ENCODE data around the gene FAM193A.

FAM193A gene

DNA sequence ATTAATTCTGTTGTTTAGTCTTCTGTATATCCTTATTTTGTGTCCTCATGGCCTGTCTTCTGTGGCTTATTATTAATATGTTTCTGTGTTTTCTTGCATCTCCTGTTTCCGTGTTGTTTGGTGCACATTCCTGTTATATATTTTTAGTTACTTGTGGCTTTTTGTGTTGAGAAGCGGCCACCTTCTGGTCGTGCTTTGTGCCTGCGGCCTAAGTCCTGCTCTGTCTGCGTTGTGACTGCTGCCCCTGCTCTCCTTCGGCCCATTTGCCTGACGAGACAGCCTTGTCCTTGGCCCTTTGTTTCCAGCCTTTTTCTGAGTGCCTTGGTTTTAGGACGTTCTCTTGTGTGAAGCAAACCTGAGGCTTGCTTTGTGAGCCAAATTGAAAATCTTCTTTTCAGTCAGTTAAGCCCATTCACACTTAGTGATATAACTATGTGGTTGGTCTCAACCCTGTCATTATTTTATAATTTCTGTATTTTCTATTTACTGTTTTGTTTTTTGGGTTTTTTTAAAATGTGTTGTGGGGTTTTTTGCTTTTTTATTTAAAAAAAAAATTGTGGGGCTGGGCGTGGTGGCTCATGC lies 175.9 kb downstream of the FAM193A start:
- TF ChIP-seq, protein P1, sequence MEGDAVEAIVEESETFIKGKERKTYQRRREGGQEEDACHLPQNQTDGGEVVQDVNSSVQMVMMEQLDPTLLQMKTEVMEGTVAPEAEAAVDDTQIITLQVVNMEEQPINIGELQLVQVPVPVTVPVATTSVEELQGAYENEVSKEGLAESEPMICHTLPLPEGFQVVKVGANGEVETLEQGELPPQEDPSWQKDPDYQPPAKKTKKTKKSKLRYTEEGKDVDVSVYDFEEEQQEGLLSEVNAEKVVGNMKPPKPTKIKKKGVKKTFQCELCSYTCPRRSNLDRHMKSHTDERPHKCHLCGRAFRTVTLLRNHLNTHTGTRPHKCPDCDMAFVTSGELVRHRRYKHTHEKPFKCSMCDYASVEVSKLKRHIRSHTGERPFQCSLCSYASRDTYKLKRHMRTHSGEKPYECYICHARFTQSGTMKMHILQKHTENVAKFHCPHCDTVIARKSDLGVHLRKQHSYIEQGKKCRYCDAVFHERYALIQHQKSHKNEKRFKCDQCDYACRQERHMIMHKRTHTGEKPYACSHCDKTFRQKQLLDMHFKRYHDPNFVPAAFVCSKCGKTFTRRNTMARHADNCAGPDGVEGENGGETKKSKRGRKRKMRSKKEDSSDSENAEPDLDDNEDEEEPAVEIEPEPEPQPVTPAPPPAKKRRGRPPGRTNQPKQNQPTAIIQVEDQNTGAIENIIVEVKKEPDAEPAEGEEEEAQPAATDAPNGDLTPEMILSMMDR (IDR thresholded peaks at IDR 0.05; ENCODE audit: insufficient read depth, missing control alignments), result no peak
- DNase-seq (ENCODE audit: insufficient read length, low spot score) (no peak), FAIRE-seq (no peak)

GRCh38 chr4:2713337-2713736 lies 176.9 kb downstream of the FAM193A start:
- TF ChIP-seq, protein P1 (IDR thresholded peaks at IDR 0.05; ENCODE audit: insufficient read depth, missing control alignments), result no peak
- FAIRE-seq (no peak), DNase-seq (ENCODE audit: insufficient read length, low spot score) (no peak)

GRCh38 chr4:2714061-2714770 lies 177.8 kb downstream of the FAM193A start:
- TF ChIP-seq, protein P1 (IDR thresholded peaks at IDR 0.05; ENCODE audit: insufficient read depth, missing control alignments), result no peak
- FAIRE-seq (no peak), DNase-seq (ENCODE audit: insufficient read length, low spot score) (no peak)

DNA sequence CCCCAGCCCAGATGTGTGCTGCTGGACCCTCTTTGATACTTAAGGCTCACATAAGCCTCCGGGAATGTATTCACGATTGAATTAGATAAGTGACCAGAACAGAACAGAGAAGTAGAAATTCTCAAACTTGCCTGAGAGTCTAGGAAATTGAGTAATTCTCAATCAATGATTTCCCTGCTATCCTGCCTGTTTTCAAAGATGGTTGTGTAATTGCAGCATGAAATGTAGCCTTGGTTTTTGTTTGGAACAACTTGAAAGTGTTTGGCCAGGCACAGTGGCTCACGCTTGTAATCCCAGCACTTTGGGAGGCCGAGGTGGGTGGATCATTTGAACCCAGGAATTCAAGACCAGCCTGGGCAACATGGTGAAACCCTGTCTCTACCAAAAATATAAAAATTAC lies 178.5 kb downstream of the FAM193A start:
- no peak for FAIRE-seq
- TF ChIP-seq, protein P1 (IDR thresholded peaks at IDR 0.05; ENCODE audit: insufficient read depth, missing control alignments), result no peak
- no peak for DNase-seq (ENCODE audit: insufficient read length, low spot score)

GRCh38 chr4:2715426-2715825 lies 179.0 kb downstream of the FAM193A start:
- FAIRE-seq, result no peak
- TF ChIP-seq, protein P1 (IDR thresholded peaks at IDR 0.05; ENCODE audit: insufficient read depth, missing control alignments), result no peak
- no peak for DNase-seq (ENCODE audit: insufficient read length, low spot score)

GRCh38 chr4:2716236-2716635 lies 179.8 kb downstream of the FAM193A start:
- FAIRE-seq (no peak), DNase-seq (ENCODE audit: insufficient read length, low spot score) (no peak)
- TF ChIP-seq, protein P1 (IDR thresholded peaks at IDR 0.05; ENCODE audit: insufficient read depth, missing control alignments), result no peak

DNA sequence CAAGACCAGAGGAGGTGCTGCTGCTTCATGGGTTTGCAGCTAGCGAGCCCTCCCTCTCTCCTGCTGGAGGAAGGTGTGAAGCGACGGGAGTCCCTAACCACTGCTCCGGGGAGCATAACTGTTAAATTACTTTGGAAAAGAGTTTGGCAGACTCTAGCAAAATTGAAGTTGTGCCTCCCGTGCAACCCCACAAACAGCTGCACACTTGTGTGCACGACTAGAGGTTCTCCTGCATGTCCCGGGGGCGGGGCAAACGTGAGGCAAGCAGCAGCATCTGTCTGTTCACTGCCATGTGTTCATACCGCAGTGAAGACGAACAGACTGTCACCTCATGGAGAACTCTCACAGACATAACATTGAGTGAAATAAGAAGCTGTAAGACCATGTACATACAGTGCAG lies 185.1 kb downstream of the FAM193A start:
- TF ChIP-seq, protein P1 (IDR thresholded peaks at IDR 0.05; ENCODE audit: insufficient read depth, missing control alignments), result no peak
- no peak for FAIRE-seq
- no peak for DNase-seq (ENCODE audit: insufficient read length, low spot score)

Measured in D721Med (cell line).